NCI-H2227 (cell line): ENCODE results near the gene SMIM43.
"Not testable (repeated sequence)": the region's sequence is repeated elsewhere in the genome, so short reads cannot be mapped to it uniquely, and the experiment has no call there.

Experiments
- DNase-seq: peaks from one replicate; lab custom pipeline; 2025; ENCODE audit not compliant: unreplicated experiment; lab: John Stamatoyannopoulos, UW

SMIM43 gene

GRCh38 chr4:121784401-121784800, 19.4 kb upstream of the SMIM43 start:
- no peak for DNase-seq

- no peak for DNase-seq
Observed at GRCh38 chr4:121783210-121783609, 18.2 kb upstream of the SMIM43 start.

- DNase-seq = no peak
Observed at GRCh38 chr4:121778991-121779628, 14.1 kb upstream of the SMIM43 start.

- DNase-seq = no peak
Observed at GRCh38 chr4:121777625-121778024, 12.7 kb upstream of the SMIM43 start.

GRCh38 chr4:121776610-121777401, 11.8 kb upstream of the SMIM43 start:
- DNase-seq = no peak

GRCh38 chr4:121773883-121774282, 8.9 kb upstream of the SMIM43 start:
- no peak for DNase-seq

- DNase-seq = no peak
Observed at GRCh38 chr4:121771869-121772268, 6.9 kb upstream of the SMIM43 start.

- no peak for DNase-seq
Observed at GRCh38 chr4:121769341-121769740, 4.4 kb upstream of the SMIM43 start.

GRCh38 chr4:121767166-121767565, 2.2 kb upstream of the SMIM43 start:
- DNase-seq = no peak

- DNase-seq = no peak
Observed at GRCh38 chr4:121765971-121766538, 1.1 kb upstream of the SMIM43 start.

GRCh38 chr4:121765368-121765705, 373 bp upstream of the SMIM43 start:
- DNase-seq = no peak

GRCh38 chr4:121764303-121764701, 662 bp downstream of the SMIM43 start:
- DNase-seq = no peak

- no peak for DNase-seq
Observed at GRCh38 chr4:121760205-121760604, 4.8 kb downstream of the SMIM43 start.

GRCh38 chr4:121758925-121759568, 5.9 kb downstream of the SMIM43 start:
- no peak for DNase-seq

GRCh38 chr4:121752142-121752541, 12.8 kb downstream of the SMIM43 start:
- DNase-seq = not testable (repeated sequence)

- DNase-seq = no peak
Observed at GRCh38 chr4:121749225-121749624, 15.7 kb downstream of the SMIM43 start.

- DNase-seq = no peak
Observed at GRCh38 chr4:121742794-121743193, 22.2 kb downstream of the SMIM43 start.

- DNase-seq = no peak
Observed at GRCh38 chr4:121741751-121742150, 23.2 kb downstream of the SMIM43 start.

- no peak for DNase-seq
Observed at GRCh38 chr4:121740796-121741409, 24.1 kb downstream of the SMIM43 start.

- no peak for DNase-seq
Observed at GRCh38 chr4:121739575-121739974, 25.4 kb downstream of the SMIM43 start.

- DNase-seq = no peak
Observed at GRCh38 chr4:121738780-121739535, 26.0 kb downstream of the SMIM43 start.
